GM12878 (cell line): ENCODE results near the gene ETDC. TPM values are rescaled to one million over a fixed set of nuclear protein-coding genes. Genes with fewer than 3 reads are reported as not detected.

Source experiments
- BMI1 ChIP-seq: fragments of 450-650 bp; IDR thresholded peaks from 2 replicates; pipeline ENCODE4 v1.6.1; 2016; ENCODE audit warnings: mild to moderate bottlenecking, moderate library complexity, borderline replicate concordance
- CBX3 ChIP-seq: fragments of 200-600 bp; sonication (generic); IDR thresholded peaks from 2 replicates; pipeline ENCODE4 v1.6.1; 2016; ENCODE audit warnings: low read depth, borderline replicate concordance
- CHD1 ChIP-seq: IDR thresholded peaks from 2 replicates; pipeline ENCODE4 v1.6.1; 2012; ENCODE audit warnings: low read depth, low read length, improper control_type of control experiment
- CHD4 ChIP-seq: fragments of 200-600 bp; sonication (generic); IDR thresholded peaks from 2 replicates; pipeline ENCODE4 v1.6.1; 2016; ENCODE audit warnings: mild to moderate bottlenecking
- EP300 ChIP-seq, 2 experiments: fragments of 150-350 bp in 1 of 2; IDR thresholded peaks; 2 replicates each; pipeline ENCODE4 v1.6.1; 2011 to 2012; ENCODE audit warnings: low read depth in 2 of 2, low read length in 2 of 2, borderline replicate concordance in 1 of 2, improper control_type of control experiment in 1 of 2, inconsistent platforms in 1 of 2; ENCODE audit not compliant: control insufficient read depth in 1 of 2
- HDAC2 ChIP-seq: fragments of 200-600 bp; sonication (generic); IDR thresholded peaks from 2 replicates; pipeline ENCODE4 v1.6.1; 2017
- IKZF2 ChIP-seq, 2 experiments: fragments of 450-650 bp; IDR thresholded peaks; 2 replicates each; pipeline ENCODE4 v1.6.1; 2017; ENCODE audit warnings: mild to moderate bottlenecking in 2 of 2, moderate library complexity in 2 of 2
- IRF4 ChIP-seq: IDR thresholded peaks from 2 replicates; pipeline ENCODE4 v1.6.1; 2011; ENCODE audit warnings: low read depth, low read length
- KLF5 ChIP-seq: fragments of 450-650 bp; IDR thresholded peaks from 2 replicates; pipeline ENCODE4 v1.6.1; 2014; ENCODE audit warnings: mild to moderate bottlenecking; ENCODE audit not compliant: partially characterized antibody
- NFYB ChIP-seq: IDR thresholded peaks from 2 replicates; pipeline ENCODE4 v1.6.1; 2011; ENCODE audit warnings: low read depth, mild to moderate bottlenecking, low read length, improper control_type of control experiment, moderate library complexity; ENCODE audit not compliant: insufficient read depth
- POLR2A ChIP-seq: IDR thresholded peaks from 2 replicates; pipeline ENCODE4 v1.6.1; 2011; ENCODE audit warnings: low read depth, mild to moderate bottlenecking, low read length
- SIX5 ChIP-seq: IDR thresholded peaks from 2 replicates; pipeline ENCODE4 v1.6.1; 2011; ENCODE audit warnings: mild to moderate bottlenecking, low read depth, low read length, moderate library complexity; ENCODE audit not compliant: severe bottlenecking
- SPI1 ChIP-seq: IDR thresholded peaks from 2 replicates; pipeline ENCODE4 v1.6.1; 2011; ENCODE audit warnings: low read depth, mild to moderate bottlenecking, low read length, moderate library complexity, borderline replicate concordance; ENCODE audit not compliant: insufficient read depth
- SRF ChIP-seq, 2 experiments: IDR thresholded peaks; 2 replicates each; pipeline ENCODE4 v1.6.1; 2011; ENCODE audit warnings: low read depth in 2 of 2, low read length in 2 of 2, mild to moderate bottlenecking in 1 of 2, moderate library complexity in 1 of 2
- TAF1 ChIP-seq: IDR thresholded peaks from 2 replicates; pipeline ENCODE4 v1.6.1; 2011; ENCODE audit warnings: mild to moderate bottlenecking, low read depth, low read length, borderline replicate concordance
- TBL1XR1 ChIP-seq: IDR thresholded peaks from 2 replicates; pipeline ENCODE4 v1.6.1; 2012; ENCODE audit warnings: low read depth, low read length, improper control_type of control experiment
- TCF12 ChIP-seq: IDR thresholded peaks from 2 replicates; pipeline ENCODE4 v1.6.1; 2011; ENCODE audit warnings: low read depth, mild to moderate bottlenecking, low read length
- polyA plus RNA-seq, 11 experiments: library from polyadenylated mRNA; depleted of rRNA in 4 of 11; unstranded in 6 of 11; stranded (reverse) in 5 of 11; fragments of >200 nt; fragmentation: Nextera tagmentation in 4 of 11; fragmentation: Illumina TruSeq in 1 of 11; extraction: Ambion mirVana in 4 of 11; extraction: Trizol in 1 of 11; gene quantifications; 1 replicate in 1 of 11; 2 replicates in 10 of 11; pipeline versions ENCODE4 v1.2.1 to v1.2.3, GENCODE V29; 2011 to 2016; ENCODE audit warnings: inconsistent platforms in 2 of 11, missing spikeins in 2 of 11, low read depth in 1 of 11
- total RNA-seq, 4 experiments: library from RNA; depleted of rRNA in 3 of 4; stranded (reverse); fragments of >200 nt in 3 of 4; fragmentation: Illumina TruSeq in 1 of 4; extraction: Trizol in 1 of 4; gene quantifications; 2 replicates each; pipeline versions ENCODE4 v1.2.1 to v1.2.3, GENCODE V29; 2013 to 2021
- TF ChIP-seq, protein P1 (sequence below): fragments of 450-650 bp; IDR thresholded peaks from 2 replicates; pipeline ENCODE4 v1.6.1; 2017; ENCODE audit warnings: mild to moderate bottlenecking, moderate library complexity
- TF ChIP-seq, protein P2 (sequence below): fragments of 450-650 bp; IDR thresholded peaks from 2 replicates; pipeline ENCODE4 v1.6.1; 2017; ENCODE audit warnings: low read depth, mild to moderate bottlenecking, moderate library complexity
- TF ChIP-seq, protein P3 (sequence below): fragments of 450-650 bp; IDR thresholded peaks from 2 replicates; pipeline ENCODE4 v1.6.1; 2016; ENCODE audit warnings: mild to moderate bottlenecking
- TF ChIP-seq, protein P4 (sequence below): fragments of 450-650 bp; IDR thresholded peaks from 2 replicates; pipeline ENCODE4 v1.6.1; 2017; ENCODE audit warnings: mild to moderate bottlenecking, moderate library complexity

Gene ETDC
- total and polyA plus RNA-seq, 10 of the 15 experiments (the other 5 are each of a cell fraction or from before 2014, with no cell fraction given): not detected

DNA sequence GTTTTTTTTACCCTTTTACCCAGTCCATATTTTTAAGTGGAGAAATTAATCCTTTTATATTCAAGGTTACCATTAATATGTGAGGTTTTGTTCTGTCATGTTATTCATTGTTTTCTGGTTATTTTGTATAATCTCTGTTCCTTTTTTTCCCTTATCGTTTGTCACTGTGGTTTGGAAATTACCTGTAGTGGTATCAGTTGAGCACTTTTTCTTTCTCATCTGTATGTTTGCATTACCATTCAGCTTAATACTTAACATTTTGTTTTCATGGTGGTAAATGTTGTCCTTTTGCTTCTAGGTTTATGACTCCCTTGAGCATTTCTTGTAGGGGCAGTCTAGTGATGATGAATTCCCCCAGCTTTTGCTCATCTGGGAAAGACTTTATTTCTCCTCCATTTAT is 6.6 kb downstream of the ETDC start (continued):
- TF ChIP-seq, protein P1, sequence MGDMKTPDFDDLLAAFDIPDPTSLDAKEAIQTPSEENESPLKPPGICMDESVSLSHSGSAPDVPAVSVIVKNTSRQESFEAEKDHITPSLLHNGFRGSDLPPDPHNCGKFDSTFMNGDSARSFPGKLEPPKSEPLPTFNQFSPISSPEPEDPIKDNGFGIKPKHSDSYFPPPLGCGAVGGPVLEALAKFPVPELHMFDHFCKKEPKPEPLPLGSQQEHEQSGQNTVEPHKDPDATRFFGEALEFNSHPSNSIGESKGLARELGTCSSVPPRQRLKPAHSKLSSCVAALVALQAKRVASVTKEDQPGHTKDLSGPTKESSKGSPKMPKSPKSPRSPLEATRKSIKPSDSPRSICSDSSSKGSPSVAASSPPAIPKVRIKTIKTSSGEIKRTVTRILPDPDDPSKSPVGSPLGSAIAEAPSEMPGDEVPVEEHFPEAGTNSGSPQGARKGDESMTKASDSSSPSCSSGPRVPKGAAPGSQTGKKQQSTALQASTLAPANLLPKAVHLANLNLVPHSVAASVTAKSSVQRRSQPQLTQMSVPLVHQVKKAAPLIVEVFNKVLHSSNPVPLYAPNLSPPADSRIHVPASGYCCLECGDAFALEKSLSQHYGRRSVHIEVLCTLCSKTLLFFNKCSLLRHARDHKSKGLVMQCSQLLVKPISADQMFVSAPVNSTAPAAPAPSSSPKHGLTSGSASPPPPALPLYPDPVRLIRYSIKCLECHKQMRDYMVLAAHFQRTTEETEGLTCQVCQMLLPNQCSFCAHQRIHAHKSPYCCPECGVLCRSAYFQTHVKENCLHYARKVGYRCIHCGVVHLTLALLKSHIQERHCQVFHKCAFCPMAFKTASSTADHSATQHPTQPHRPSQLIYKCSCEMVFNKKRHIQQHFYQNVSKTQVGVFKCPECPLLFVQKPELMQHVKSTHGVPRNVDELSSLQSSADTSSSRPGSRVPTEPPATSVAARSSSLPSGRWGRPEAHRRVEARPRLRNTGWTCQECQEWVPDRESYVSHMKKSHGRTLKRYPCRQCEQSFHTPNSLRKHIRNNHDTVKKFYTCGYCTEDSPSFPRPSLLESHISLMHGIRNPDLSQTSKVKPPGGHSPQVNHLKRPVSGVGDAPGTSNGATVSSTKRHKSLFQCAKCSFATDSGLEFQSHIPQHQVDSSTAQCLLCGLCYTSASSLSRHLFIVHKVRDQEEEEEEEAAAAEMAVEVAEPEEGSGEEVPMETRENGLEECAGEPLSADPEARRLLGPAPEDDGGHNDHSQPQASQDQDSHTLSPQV: no peak
- no peak for TF ChIP-seq POLR2A
- peak; percentile 61; the same call in 1 of the 2 replicates for TF ChIP-seq SPI1
- TF ChIP-seq TBL1XR1: no peak
- no peak for TF ChIP-seq CBX3
- no peak for TF ChIP-seq TAF1
- TF ChIP-seq, protein P2, sequence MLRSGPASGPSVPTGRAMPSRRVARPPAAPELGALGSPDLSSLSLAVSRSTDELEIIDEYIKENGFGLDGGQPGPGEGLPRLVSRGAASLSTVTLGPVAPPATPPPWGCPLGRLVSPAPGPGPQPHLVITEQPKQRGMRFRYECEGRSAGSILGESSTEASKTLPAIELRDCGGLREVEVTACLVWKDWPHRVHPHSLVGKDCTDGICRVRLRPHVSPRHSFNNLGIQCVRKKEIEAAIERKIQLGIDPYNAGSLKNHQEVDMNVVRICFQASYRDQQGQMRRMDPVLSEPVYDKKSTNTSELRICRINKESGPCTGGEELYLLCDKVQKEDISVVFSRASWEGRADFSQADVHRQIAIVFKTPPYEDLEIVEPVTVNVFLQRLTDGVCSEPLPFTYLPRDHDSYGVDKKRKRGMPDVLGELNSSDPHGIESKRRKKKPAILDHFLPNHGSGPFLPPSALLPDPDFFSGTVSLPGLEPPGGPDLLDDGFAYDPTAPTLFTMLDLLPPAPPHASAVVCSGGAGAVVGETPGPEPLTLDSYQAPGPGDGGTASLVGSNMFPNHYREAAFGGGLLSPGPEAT: peak; percentile 96
- TF ChIP-seq SRF (IDR thresholded peaks at IDR 0.05; ENCODE audit: low read depth in 2 of 2, low read length in 2 of 2): no peak
- TF ChIP-seq CHD4: no peak
- TF ChIP-seq, protein P3, sequence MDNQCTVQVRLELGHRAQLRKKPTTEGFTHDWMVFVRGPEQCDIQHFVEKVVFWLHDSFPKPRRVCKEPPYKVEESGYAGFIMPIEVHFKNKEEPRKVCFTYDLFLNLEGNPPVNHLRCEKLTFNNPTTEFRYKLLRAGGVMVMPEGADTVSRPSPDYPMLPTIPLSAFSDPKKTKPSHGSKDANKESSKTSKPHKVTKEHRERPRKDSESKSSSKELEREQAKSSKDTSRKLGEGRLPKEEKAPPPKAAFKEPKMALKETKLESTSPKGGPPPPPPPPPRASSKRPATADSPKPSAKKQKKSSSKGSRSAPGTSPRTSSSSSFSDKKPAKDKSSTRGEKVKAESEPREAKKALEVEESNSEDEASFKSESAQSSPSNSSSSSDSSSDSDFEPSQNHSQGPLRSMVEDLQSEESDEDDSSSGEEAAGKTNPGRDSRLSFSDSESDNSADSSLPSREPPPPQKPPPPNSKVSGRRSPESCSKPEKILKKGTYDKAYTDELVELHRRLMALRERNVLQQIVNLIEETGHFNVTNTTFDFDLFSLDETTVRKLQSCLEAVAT: peak; percentile 72
- no peak for TF ChIP-seq TCF12
- no peak for TF ChIP-seq HDAC2
- TF ChIP-seq CHD1: no peak
- peak in 1 of 2 experiments; percentile 72; a peak in 2 of 4 replicates for TF ChIP-seq EP300 (IDR thresholded peaks at IDR 0.05; ENCODE audit: borderline replicate concordance in 1 of 2, control insufficient read depth in 1 of 2, low read depth in 2 of 2, low read length in 2 of 2)
- TF ChIP-seq BMI1: 0 out of 2 replicates have a peak, but pooled peaks have one; percentile 32
- no peak for TF ChIP-seq KLF5
- no peak for TF ChIP-seq NFYB
- peak; percentile 55 to 65; a peak in 2 of 4 replicates for TF ChIP-seq IKZF2 (IDR thresholded peaks at IDR 0.05)
- TF ChIP-seq, protein P4, sequence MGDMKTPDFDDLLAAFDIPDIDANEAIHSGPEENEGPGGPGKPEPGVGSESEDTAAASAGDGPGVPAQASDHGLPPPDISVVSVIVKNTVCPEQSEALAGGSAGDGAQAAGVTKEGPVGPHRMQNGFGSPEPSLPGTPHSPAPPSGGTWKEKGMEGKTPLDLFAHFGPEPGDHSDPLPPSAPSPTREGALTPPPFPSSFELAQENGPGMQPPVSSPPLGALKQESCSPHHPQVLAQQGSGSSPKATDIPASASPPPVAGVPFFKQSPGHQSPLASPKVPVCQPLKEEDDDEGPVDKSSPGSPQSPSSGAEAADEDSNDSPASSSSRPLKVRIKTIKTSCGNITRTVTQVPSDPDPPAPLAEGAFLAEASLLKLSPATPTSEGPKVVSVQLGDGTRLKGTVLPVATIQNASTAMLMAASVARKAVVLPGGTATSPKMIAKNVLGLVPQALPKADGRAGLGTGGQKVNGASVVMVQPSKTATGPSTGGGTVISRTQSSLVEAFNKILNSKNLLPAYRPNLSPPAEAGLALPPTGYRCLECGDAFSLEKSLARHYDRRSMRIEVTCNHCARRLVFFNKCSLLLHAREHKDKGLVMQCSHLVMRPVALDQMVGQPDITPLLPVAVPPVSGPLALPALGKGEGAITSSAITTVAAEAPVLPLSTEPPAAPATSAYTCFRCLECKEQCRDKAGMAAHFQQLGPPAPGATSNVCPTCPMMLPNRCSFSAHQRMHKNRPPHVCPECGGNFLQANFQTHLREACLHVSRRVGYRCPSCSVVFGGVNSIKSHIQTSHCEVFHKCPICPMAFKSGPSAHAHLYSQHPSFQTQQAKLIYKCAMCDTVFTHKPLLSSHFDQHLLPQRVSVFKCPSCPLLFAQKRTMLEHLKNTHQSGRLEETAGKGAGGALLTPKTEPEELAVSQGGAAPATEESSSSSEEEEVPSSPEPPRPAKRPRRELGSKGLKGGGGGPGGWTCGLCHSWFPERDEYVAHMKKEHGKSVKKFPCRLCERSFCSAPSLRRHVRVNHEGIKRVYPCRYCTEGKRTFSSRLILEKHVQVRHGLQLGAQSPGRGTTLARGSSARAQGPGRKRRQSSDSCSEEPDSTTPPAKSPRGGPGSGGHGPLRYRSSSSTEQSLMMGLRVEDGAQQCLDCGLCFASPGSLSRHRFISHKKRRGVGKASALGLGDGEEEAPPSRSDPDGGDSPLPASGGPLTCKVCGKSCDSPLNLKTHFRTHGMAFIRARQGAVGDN: no peak
- TF ChIP-seq SIX5: no peak
- no peak for TF ChIP-seq IRF4
